ENCODE measurements around the gene BNC2.

The BNC2 gene

GRCh38 chr9:16817002-16817401, 53.5 kb downstream of the BNC2 start:
- no peak for DNase-seq (ENCODE audit: low read depth)

GRCh38 chr9:16816011-16816410, 54.5 kb downstream of the BNC2 start:
- no peak for DNase-seq (ENCODE audit: low read depth)

DNA sequence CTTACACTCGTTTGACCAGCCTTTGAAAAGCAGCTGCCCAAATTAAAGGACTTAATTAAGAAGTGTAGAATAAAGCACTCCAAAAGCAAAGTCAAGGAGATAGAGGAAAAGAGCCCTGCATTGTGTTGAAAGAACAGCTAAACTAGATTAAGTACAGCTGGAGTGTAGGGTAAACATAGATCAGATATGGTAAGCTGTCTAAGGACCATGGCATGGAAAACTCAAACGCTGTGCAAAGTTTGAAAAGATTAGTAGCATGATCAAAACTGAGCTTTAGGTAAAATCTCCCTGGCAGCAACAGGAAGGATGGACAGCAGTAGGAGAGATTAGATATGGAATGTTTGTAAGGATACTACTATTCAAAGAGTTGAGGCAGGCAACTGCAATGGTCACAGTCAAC, 55.4 kb downstream of the BNC2 start:
- no peak for DNase-seq (ENCODE audit: low read depth)

GRCh38 chr9:16813838-16814237, 56.6 kb downstream of the BNC2 start:
- no peak for DNase-seq (ENCODE audit: low read depth)

- DNase-seq (ENCODE audit: low read depth), result no peak
Observed at GRCh38 chr9:16811987-16812685, 58.3 kb downstream of the BNC2 start.

DNA sequence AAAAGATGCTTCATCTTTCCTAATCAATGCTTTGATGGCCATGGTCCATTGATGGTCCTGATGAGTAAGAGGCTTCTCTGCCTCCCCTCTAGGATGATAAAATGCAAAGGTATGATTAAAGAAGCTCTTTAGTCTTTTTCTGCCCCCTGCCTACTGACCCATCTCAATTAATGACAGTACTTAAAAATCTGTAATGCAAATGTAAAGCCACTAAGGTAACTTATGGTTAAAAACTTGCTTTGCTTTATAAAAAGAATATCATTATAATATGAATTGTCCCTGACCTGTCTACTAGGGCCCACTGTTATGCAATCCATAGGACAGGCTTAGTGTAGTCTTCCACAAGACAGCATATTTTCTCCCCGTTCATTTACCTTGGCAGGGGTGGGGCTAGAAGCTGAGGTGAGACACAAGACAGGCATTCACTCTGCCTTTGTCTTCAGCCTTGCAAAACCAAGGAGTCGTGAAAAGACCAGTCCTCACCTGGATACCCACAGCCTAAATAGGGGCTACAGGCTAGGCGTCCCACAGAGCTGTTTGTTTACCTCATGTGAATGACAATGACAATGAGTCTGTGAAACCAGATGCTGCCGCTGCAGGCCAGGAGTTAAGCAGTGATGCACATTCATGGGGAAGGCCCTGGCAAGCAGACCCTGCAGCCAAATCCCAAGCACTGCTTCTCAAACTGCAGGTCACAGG, 60.4 kb downstream of the BNC2 start:
- no peak for DNase-seq (ENCODE audit: low read depth)

- DNase-seq (ENCODE audit: low read depth), result no peak
Observed at GRCh38 chr9:16806674-16807073, 63.8 kb downstream of the BNC2 start.

DNA sequence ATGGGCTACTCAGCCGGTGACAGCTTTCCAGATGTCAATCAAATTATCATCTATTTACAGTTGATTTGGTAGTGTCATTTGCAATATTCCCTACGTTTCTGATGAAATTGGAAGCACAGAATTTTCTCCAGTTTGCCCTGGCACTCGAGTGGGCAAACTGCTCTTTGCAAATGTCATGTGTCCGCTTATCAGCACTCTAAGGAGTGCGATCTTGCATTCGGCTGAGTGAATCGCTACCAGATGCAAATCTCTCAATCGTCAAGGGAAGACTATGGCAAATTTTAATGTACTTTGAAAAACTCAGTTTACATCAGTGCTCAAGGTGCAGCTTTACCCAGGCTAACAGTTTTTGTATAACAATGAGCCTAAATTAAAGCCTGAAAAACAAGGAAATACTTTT, 66.8 kb downstream of the BNC2 start:
- no peak for DNase-seq (ENCODE audit: low read depth)

DNA sequence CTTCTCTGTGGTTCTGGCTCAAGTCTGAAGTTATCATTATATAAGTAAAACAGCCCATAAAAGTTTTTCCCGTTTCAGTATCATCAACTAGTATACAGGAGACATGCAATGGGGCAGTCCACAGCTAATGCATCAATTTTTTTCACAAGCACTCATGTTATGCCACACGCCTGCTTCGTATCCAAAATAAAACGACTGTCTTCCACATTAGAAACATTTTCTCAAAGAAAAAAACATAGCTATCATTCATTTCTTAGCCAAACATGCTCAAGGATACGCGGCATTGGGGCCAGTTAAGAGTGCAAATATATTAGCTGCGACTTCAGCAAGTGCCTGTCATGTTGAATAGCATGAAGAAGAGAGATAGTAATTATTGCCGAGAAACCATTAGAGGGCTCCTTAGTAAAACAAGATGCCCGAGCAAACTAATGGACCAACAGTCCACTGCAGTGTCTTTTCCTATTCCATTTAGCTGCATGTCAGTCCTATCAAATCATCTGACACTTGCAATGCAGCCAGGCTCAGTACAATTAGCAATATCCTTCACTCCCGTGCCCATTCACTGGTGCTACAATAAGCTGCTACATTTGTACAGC, 68.5 kb downstream of the BNC2 start:
- DNase-seq (ENCODE audit: low read depth), result no peak

DNA sequence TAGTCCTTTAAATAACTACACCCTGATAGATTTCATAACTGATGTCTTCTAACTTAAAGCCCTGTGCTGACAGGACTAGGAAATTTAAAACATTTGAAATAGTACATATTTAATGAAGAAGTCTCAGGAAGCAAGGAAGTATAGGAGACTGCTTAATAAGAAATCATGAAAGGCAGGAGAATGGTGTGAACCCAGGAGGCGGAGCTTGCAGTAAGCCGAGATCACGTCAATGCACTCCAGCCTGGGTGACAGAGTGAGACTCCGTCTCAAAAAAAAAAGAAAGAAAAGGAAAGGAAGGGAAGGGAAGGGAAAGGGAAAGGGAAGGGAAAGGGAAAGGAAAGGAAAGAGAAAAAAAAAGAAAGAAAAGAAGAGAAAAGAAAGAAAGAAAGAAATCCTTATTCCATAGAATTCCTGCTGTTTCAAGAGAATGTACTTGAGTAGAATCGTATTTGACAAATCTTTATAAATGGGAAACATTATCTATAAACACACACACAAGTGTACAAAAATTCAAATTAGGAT, 74.1 kb downstream of the BNC2 start:
- DNase-seq (ENCODE audit: low read depth), result no peak

DNA sequence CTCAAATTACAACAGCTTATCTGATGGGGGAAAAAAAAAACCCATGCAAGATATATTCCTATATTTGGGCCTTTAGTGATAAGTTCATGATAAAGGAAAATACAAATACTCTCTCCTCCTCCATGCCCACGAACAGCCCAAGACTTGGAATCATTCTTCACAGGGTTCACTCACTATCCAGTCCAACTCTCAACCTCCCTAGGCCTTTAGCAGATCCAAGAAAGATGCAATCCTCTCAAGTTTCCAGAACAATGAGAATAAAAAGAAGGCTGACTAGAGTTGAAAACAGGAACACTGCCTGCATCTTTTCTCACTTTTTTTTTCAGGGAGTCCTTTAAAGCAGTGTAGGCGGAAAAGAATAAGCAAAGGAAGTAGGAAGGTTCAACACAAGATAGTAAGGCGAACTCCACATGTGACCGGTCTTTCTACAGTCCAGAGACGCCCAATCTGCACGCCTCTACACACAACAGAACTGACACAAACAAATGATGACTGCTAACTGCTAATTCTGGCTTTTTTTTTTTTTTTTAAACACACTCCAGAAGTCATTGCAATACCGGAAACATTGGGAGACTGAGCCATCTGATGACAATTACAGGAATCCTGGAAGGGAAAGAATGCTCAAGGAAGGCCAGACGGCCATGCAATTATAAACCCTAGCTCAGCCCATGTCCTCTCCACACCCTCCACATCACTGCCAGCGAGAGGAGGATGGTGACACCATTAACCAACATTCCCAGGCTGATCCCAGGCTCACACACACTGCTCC, 75.4 kb downstream of the BNC2 start:
- no peak for DNase-seq (ENCODE audit: low read depth)

DNA sequence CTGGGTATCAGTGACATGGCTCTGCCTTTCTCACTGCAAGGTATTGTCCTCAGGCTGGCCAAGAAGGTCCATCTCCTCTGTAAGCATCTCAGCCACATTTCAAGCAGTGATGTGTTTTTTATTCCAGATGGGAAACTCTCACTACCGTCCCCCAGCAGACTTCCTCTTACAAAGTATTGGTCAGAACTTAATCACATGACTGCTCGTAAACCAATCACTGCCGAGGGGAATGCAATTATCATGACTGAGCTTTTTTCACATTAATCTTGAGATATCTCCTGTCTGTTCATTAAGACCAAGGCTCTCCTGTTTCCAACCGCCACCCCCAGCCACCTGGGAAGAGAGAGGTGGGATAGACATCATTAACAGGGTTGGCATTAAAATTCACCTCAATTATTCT, 76.4 kb downstream of the BNC2 start:
- no peak for DNase-seq (ENCODE audit: low read depth)

- DNase-seq (ENCODE audit: low read depth), result no peak
Observed at GRCh38 chr9:16787724-16788123, 82.7 kb downstream of the BNC2 start.

GRCh38 chr9:16784002-16784401, 86.5 kb downstream of the BNC2 start:
- no peak for DNase-seq (ENCODE audit: low read depth)

DNA sequence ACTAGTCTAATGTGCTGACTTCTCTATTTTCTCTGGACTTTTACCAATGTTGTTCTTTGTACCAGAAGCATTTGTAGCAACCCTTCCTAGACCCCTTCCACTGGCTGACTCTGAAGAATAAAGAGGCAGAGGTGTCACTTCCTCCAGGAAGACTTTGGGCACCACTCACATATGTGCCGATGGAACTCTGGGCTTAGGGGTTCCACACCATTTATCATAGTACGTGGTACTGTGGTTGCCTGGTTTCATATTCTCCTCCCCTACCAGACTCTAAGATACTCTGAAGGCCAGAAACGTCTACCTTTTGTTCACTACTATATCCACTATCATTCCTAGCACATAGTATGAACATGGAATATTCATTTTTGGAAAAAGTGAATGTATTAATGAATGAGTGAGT, 88.0 kb downstream of the BNC2 start:
- no peak for DNase-seq (ENCODE audit: low read depth)

DNA sequence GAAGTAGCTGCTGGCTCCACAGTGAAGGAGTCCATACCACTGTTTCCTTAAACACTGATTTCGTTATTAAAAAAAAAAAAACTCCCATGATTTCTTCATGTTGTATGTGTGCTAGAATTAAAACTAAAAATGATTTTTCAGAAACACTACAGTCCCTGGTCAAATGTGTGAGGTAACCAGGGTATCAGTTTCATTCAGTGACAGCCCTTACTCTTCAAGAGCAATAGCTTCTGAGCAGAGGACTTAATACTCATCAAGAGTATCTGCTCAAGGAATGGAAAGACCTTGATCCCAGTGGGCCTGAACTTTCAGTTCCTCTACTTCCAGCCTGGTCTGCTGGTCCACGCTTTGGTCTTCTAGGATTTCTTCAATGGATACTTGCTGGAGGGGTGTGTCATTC, 95.1 kb downstream of the BNC2 start:
- no peak for DNase-seq (ENCODE audit: low read depth)

DNA sequence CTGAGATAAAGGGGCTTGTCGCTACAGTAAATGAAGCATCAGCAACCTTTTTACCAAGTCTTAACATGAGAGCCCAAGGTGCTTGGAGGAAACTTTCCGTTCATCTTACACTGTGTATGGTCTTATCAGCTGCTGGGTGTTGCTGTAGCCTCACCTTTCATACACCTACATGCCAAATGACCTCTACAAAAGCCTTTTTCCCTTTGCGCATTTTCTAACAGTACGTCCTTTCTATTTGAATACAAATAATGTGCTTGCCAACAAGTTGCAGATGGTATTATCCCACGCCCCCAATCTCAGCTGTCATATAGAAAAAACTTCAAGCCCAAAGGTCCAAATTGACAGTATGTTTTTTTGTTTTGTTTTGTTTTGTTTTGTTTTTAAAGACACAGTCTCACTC, 96.9 kb downstream of the BNC2 start:
- no peak for DNase-seq (ENCODE audit: low read depth)

- no peak for DNase-seq (ENCODE audit: low read depth)
Observed at GRCh38 chr9:16773116-16773515, 97.4 kb downstream of the BNC2 start.

- DNase-seq (ENCODE audit: low read depth), result no peak
Observed at GRCh38 chr9:16771356-16771755, 99.1 kb downstream of the BNC2 start.

- no peak for DNase-seq (ENCODE audit: low read depth)
Observed at GRCh38 chr9:16769291-16769690, 101.2 kb downstream of the BNC2 start.

DNA sequence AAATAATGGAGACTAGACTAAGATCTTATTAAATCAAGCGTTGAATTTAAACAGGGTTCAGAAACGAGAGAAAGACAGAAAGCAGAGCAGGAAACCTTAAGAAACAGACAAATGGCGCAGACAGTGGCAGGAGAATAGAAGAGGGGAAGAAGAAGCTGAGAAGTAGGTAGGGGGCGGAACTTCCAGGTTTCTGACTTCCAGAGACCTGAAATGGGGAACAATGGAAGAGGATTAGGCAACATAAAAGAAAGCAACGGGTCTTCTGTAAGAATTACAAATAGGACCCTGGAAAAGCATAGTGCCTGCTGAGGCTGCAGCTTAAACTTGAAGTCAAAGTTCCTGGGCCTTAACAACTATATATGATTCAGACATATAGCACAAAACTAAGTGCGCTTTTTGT, 101.7 kb downstream of the BNC2 start:
- DNase-seq (ENCODE audit: low read depth), result no peak

GRCh38 chr9:16767366-16767765, 103.1 kb downstream of the BNC2 start:
- DNase-seq (ENCODE audit: low read depth), result no peak

DNA sequence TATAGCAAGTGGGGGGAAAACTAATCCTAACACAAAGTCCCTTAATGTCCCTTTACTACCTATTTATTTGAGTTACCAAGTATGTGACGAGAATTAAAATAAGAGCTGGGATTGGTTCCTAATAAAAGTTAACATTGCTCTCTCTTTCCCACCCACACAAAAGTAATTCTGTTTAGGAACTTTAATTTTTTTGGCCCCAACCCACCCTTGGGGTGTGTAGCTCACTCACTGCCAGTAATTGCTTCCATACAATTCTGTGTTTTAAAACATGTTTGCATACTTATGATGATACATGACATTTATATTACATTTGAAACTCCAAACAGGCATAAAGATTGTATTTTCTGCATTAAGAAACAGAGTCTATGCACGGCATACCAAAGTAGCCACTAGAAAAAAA, 106.5 kb downstream of the BNC2 start:
- no peak for DNase-seq (ENCODE audit: low read depth)

All from stimulated activated CD8-positive, alpha-beta memory T cell treated with anti-CD3 and anti-CD28 coated beads, Interleukin-15, amount 100 ng/mL, for 1 hour (primary cell).